ENCODE measurements around the gene PNPO.

GRCh38 chr17:47941246-47942095 is at the start of gene PNPO:
- TF ChIP-seq GATA1 (IDR thresholded peaks at IDR 0.05; ENCODE audit: low read depth, low read length) (no peak), POLR2A (IDR thresholded peaks at IDR 0.05; ENCODE audit: low read length) (peak; percentile 82)

All from erythroblast (primary cell).